Caco-2 (cell line): ENCODE data around the gene PSTPIP2. TPM values are rescaled to one million over a fixed set of nuclear protein-coding genes. Genes with fewer than 3 reads are reported as not detected.

Experiments used
- BruUV-seq: library from RNA; stranded (reverse); fragments of 400-500 nt; replicated peaks from 2 replicates; lab custom pipeline; 2021; lab: Mats Ljungman, UMichigan
- CTCF ChIA-PET: fragments of 300-600 bp; sonication (Branson Sonifier 250); formaldehyde crosslinking; loops from one replicate; lab custom pipeline; 2022; ENCODE audit warnings: antibody characterized with exemption; lab: Charles Lee
- POLR2A ChIA-PET: fragments of 300-600 bp; sonication (Branson Sonifier 250); formaldehyde crosslinking; loops from one replicate; lab custom pipeline; 2022; ENCODE audit warnings: antibody characterized with exemption; lab: Charles Lee
- DNase-seq, 2 experiments: peaks; one replicate each; pipeline versions ENCODE4 v3.0.0 to v3.0.0-alpha.2; 2020 to 2022
- H3K27me3 ChIP-seq: replicated peaks from 2 replicates; pipeline ENCODE4 v1.6.0; 2011; ENCODE audit warnings: low read length; ENCODE audit not compliant: control insufficient read depth, insufficient read depth
- H3K36me3 ChIP-seq: 2 replicates; pipeline ENCODE4 v1.5.1; 2011; ENCODE audit warnings: low read length; ENCODE audit not compliant: control insufficient read depth, insufficient read depth
- H3K4me1 ChIP-seq: fragments of 250-450 bp; sonication (Bioruptor Pico); 2 replicates; pipeline ENCODE4 v1.5.1; 2020; ENCODE audit warnings: mild to moderate bottlenecking
- H3K4me3 ChIP-seq: 2 replicates; pipeline ENCODE4 v1.5.1; 2011; ENCODE audit warnings: low read depth, mild to moderate bottlenecking, control low read depth, low read length
- H3K9me3 ChIP-seq: fragments of 250-450 bp; sonication (Bioruptor Pico); 2 replicates; pipeline ENCODE4 v1.5.1; 2020; ENCODE audit warnings: mild to moderate bottlenecking, moderate library complexity
- H3K27ac Mint-ChIP-seq: one replicate; pipeline ENCODE4 v1.8.0; 2022; ENCODE audit warnings: mixed read lengths; ENCODE audit not compliant: unreplicated experiment
- H3K27me3 Mint-ChIP-seq: one replicate; pipeline ENCODE4 v1.8.0; 2022; ENCODE audit warnings: mixed read lengths; ENCODE audit not compliant: insufficient read depth, unreplicated experiment
- H3K36me3 Mint-ChIP-seq: one replicate; pipeline ENCODE4 v1.8.0; 2022; ENCODE audit warnings: mild to moderate bottlenecking, mixed read lengths; ENCODE audit not compliant: insufficient read depth, unreplicated experiment
- H3K4me1 Mint-ChIP-seq: one replicate; pipeline ENCODE4 v1.8.0; 2022; ENCODE audit warnings: low read depth, mixed read lengths; ENCODE audit not compliant: unreplicated experiment
- H3K4me3 Mint-ChIP-seq: one replicate; pipeline ENCODE4 v1.8.0; 2022; ENCODE audit warnings: mild to moderate bottlenecking, moderate library complexity, mixed read lengths; ENCODE audit not compliant: unreplicated experiment
- H3K9me3 Mint-ChIP-seq: one replicate; pipeline ENCODE4 v1.8.0; 2022; ENCODE audit warnings: mixed read lengths; ENCODE audit not compliant: unreplicated experiment
- intact Hi-C: fragments of 100-400 bp; cut with micrococcal nuclease; formaldehyde crosslinking; loops from one replicate; pipeline ENCODE4 v1.10.0; 2022; ENCODE audit not compliant: unreplicated experiment
- total RNA-seq: library from RNA; stranded (reverse); gene quantifications from 2 replicates; pipeline ENCODE4 v1.2.3, GENCODE V29; 2022
- TF ChIP-seq, protein P1 (sequence below), 2 experiments: fragments of 200-600 bp in 1 of 2; IDR thresholded peaks; 1 replicate in 1 of 2; 2 replicates in 1 of 2; pipeline versions ENCODE4 v1.5.1 to v1.8.0; 2011 to 2022; ENCODE audit warnings: antibody characterized with exemption in 1 of 2, control low read depth in 1 of 2, inconsistent platforms in 1 of 2, low read depth in 1 of 2, low read length in 1 of 2, mild to moderate bottlenecking in 1 of 2, moderate library complexity in 1 of 2; ENCODE audit not compliant: insufficient read depth in 1 of 2, severe bottlenecking in 1 of 2, unreplicated experiment in 1 of 2

Gene PSTPIP2
- total RNA-seq, 1 experiment from 2014 or later, result 13.3 TPM

- Mint-ChIP-seq H3K4me3 (no peak overlapping the region), H3K36me3 (peaks cover 5% of the 10 kb centered on the region), H3K27ac (no peak overlapping the region), H3K4me1 (no peaks in the 10 kb centered on the region), H3K27me3 (no peaks in the 10 kb centered on the region), H3K9me3 (no peaks in the 10 kb centered on the region)
- TF ChIP-seq, protein P1, sequence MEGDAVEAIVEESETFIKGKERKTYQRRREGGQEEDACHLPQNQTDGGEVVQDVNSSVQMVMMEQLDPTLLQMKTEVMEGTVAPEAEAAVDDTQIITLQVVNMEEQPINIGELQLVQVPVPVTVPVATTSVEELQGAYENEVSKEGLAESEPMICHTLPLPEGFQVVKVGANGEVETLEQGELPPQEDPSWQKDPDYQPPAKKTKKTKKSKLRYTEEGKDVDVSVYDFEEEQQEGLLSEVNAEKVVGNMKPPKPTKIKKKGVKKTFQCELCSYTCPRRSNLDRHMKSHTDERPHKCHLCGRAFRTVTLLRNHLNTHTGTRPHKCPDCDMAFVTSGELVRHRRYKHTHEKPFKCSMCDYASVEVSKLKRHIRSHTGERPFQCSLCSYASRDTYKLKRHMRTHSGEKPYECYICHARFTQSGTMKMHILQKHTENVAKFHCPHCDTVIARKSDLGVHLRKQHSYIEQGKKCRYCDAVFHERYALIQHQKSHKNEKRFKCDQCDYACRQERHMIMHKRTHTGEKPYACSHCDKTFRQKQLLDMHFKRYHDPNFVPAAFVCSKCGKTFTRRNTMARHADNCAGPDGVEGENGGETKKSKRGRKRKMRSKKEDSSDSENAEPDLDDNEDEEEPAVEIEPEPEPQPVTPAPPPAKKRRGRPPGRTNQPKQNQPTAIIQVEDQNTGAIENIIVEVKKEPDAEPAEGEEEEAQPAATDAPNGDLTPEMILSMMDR (IDR thresholded peaks at IDR 0.05; ENCODE audit: insufficient read depth in 1 of 2, low read depth in 1 of 2, low read length in 1 of 2, severe bottlenecking in 1 of 2, unreplicated experiment in 1 of 2), result no peak
- ChIA-PET POLR2A (no interaction called here), CTCF (no interaction called here)
- H3K4me1 ChIP-seq, result peaks cover 14% of the 10 kb centered on the region
- no peaks in the 10 kb centered on the region for H3K36me3 ChIP-seq
- no peaks in the 10 kb centered on the region for H3K27me3 ChIP-seq
- intact Hi-C loops, result loop anchor here (10.0 kb wide), 1 partner anchor 313 kb away; no protein-coding TSS in a partner anchor
- BruUV-seq, result no TSS peak
- no peak for DNase-seq
- H3K9me3 ChIP-seq, result no peaks in the 10 kb centered on the region
- no peak overlapping the region for H3K4me3 ChIP-seq
Observed at GRCh38 chr18:45978084-45978483, 94.0 kb downstream of the PSTPIP2 start.

GRCh38 chr18:45976974-45977373, 95.1 kb downstream of the PSTPIP2 start:
- no peak for DNase-seq
- H3K36me3 Mint-ChIP-seq, result peaks cover 5% of the 10 kb centered on the region
- Histone ChIP-seq H3K4me3 (no peak overlapping the region), H3K27me3 (no peaks in the 10 kb centered on the region), H3K4me1 (peaks cover 14% of the 10 kb centered on the region), H3K9me3 (no peaks in the 10 kb centered on the region), H3K36me3 (no peaks in the 10 kb centered on the region)
- POLR2A ChIA-PET, result no interaction called here
- BruUV-seq, result no TSS peak
- intact Hi-C loops, result loop anchor here (10.0 kb wide), 1 partner anchor 312 kb away; no protein-coding TSS in a partner anchor
- H3K4me3 Mint-ChIP-seq, result no peak overlapping the region
- no peak overlapping the region for H3K27ac Mint-ChIP-seq
- H3K27me3 Mint-ChIP-seq, result no peaks in the 10 kb centered on the region
- TF ChIP-seq, protein P1 (IDR thresholded peaks at IDR 0.05; ENCODE audit: insufficient read depth in 1 of 2, low read depth in 1 of 2, low read length in 1 of 2, severe bottlenecking in 1 of 2, unreplicated experiment in 1 of 2), result no peak
- no peaks in the 10 kb centered on the region for H3K9me3 Mint-ChIP-seq
- H3K4me1 Mint-ChIP-seq, result no peaks in the 10 kb centered on the region
- CTCF ChIA-PET, result no interaction called here

DNA sequence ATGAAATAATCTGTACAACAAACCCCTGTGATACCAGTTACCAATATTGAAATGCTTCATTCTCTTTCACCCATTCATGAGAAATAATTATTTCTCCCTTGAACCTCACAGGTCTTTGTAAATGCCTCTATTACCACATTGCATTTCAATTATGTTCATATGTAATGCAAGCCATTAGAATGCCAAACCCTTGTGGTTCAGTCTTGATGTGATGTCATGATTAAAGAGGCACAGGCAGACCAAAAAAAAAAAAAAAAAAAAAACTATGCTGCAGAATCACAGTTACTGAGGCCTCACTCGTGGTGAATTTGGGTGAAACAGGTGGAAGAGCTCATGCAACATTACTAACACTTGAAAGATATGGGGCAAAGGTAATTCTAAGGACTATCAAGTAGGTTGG, 95.5 kb downstream of the PSTPIP2 start:
- TF ChIP-seq, protein P1 (IDR thresholded peaks at IDR 0.05; ENCODE audit: insufficient read depth in 1 of 2, low read depth in 1 of 2, low read length in 1 of 2, severe bottlenecking in 1 of 2, unreplicated experiment in 1 of 2), result no peak
- Mint-ChIP-seq H3K4me3 (no peak overlapping the region), H3K4me1 (no peaks in the 10 kb centered on the region), H3K9me3 (no peaks in the 10 kb centered on the region), H3K36me3 (peaks cover 5% of the 10 kb centered on the region), H3K27ac (no peak overlapping the region), H3K27me3 (no peaks in the 10 kb centered on the region)
- no TSS peak for BruUV-seq
- Histone ChIP-seq H3K4me3 (no peak overlapping the region), H3K36me3 (no peaks in the 10 kb centered on the region), H3K27me3 (no peaks in the 10 kb centered on the region), H3K4me1 (peaks cover 14% of the 10 kb centered on the region), H3K9me3 (no peaks in the 10 kb centered on the region)
- intact Hi-C loops, result loop anchor here (10.0 kb wide), 1 partner anchor 312 kb away; no protein-coding TSS in a partner anchor
- ChIA-PET CTCF (no interaction called here), POLR2A (no interaction called here)
- DNase-seq, result no peak
